Activated CD4-positive, alpha-beta T cell treated with anti-CD3 and anti-CD28 coated beads, Interleukin-2, amount 10 ng/mL, durations not matched to agents 24 days and 14 days (primary cell): ENCODE data around the gene EFEMP2. TPM values are rescaled to one million over a fixed set of nuclear protein-coding genes. Genes with fewer than 3 reads are reported as not detected.
A peak's percentile ranks its signal among the peaks of the same experiment; 100 is the strongest.

Experiments used
- DNase-seq: peaks from one replicate; pipeline ENCODE4 v3.0.0; 2022
- H3K27ac Mint-ChIP-seq: one replicate; pipeline ENCODE4 v1.8.0; 2022; ENCODE audit warnings: mild to moderate bottlenecking, mixed read lengths
- H3K27me3 Mint-ChIP-seq: one replicate; pipeline ENCODE4 v1.8.0; 2022; ENCODE audit warnings: mixed read lengths
- H3K36me3 Mint-ChIP-seq: one replicate; pipeline ENCODE4 v1.8.0; 2022; ENCODE audit warnings: low read depth, mild to moderate bottlenecking, mixed read lengths
- H3K4me1 Mint-ChIP-seq: one replicate; pipeline ENCODE4 v1.8.0; 2021; ENCODE audit warnings: mixed read lengths
- H3K4me3 Mint-ChIP-seq: one replicate; pipeline ENCODE4 v1.8.0; 2022; ENCODE audit warnings: mild to moderate bottlenecking, moderate library complexity, mixed read lengths
- H3K9me3 Mint-ChIP-seq: one replicate; pipeline ENCODE4 v1.8.0; 2021; ENCODE audit warnings: mixed read lengths
- intact Hi-C: fragments of 100-400 bp; cut with micrococcal nuclease; formaldehyde crosslinking; loops from one replicate; pipeline ENCODE4 v1.15.1; 2023
- total RNA-seq: library from RNA; stranded (reverse); gene quantifications from 2 replicates; pipeline ENCODE4 v1.2.3, GENCODE V29; 2022

The EFEMP2 gene
- total RNA-seq: 8.4 and 9.1 TPM in 2 replicates

GRCh38 chr11:65872586-65873317 lies at the start of gene EFEMP2:
Gene EFEMP2 (minus strand): TSS chr11:65872800. CDS start chr11:65872354, 446 bp downstream.
- Mint-ChIP-seq H3K9me3 (no peaks in the 10 kb centered on the region), H3K4me1 (peaks cover 16% of the 10 kb centered on the region), H3K27me3 (no peaks in the 10 kb centered on the region), H3K4me3 (peak within 1 kb of the TSS; percentile 80), H3K27ac (peak within 1 kb of the TSS; percentile 22), H3K36me3 (peaks cover 2% of the 10 kb centered on the region)
- intact Hi-C loops: loop anchor here (1.0 kb wide), 1 partner anchor 13 kb away; no protein-coding TSS in a partner anchor
- no peak for DNase-seq

DNA sequence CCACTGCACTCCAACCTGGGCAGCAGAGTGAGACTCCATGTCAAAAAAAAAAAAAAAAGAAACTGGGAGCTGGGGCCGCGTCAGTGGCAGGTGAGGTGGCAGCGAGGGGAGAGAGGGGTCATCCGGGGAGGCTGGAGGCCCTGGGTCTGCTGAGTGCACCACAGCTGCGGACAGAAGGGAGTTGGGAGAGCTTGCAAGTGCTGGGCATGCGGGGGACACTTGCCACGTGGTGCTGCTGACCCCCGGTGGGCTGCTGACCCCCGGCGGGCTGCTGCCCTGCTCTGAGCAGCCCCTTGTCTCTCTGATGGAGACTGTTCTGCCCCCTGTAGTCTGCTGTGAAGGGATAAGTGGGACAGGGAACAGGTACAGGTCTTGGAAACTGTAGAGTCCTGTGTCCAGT lies 49.3 kb upstream of the EFEMP2 start:
- Mint-ChIP-seq H3K27ac (no peak overlapping the region), H3K4me3 (no peak overlapping the region), H3K4me1 (peaks cover 19% of the 10 kb centered on the region), H3K9me3 (no peaks in the 10 kb centered on the region), H3K27me3 (no peaks in the 10 kb centered on the region), H3K36me3 (peaks cover 27% of the 10 kb centered on the region)
- intact Hi-C loops: no loop called here
- no peak for DNase-seq

DNA sequence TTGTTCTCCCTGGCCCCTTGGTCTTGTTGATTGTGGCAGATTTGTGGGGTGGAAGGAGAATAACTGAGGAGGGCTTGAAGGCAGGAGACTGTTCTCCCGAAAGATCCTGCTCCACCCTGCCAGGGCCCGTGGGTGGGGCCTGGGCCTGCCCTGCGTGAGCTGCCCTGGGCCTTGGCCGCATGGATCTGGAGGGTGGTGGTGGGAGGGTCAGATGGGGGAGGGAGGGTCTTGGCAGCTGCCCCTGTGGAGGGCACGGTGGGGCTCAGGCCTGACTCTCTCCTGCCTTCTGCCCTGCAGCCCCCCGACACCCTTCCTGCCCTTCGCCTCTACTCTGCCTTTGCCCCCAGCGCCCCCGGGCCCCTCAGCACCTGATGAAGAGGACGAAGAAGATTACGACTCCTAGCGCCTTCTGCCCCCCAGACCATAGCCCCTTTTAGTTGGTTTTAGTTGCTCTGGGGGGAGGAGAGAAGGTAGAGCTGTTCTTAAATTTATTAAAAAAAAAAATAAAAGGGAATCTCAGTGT lies 48.5 kb upstream of the EFEMP2 start:
- H3K36me3 Mint-ChIP-seq: peaks cover 30% of the 10 kb centered on the region
- peaks cover 23% of the 10 kb centered on the region for H3K4me1 Mint-ChIP-seq
- no peaks in the 10 kb centered on the region for H3K27me3 Mint-ChIP-seq
- peak overlapping the region; percentile 96 for H3K4me3 Mint-ChIP-seq
- H3K9me3 Mint-ChIP-seq: no peaks in the 10 kb centered on the region
- H3K27ac Mint-ChIP-seq: peak overlapping the region; percentile 45
- no peak for DNase-seq
- intact Hi-C loops: no loop called here

- Mint-ChIP-seq H3K27ac (peak overlapping the region; percentile 90), H3K9me3 (no peaks in the 10 kb centered on the region), H3K4me3 (peak overlapping the region; percentile 96), H3K36me3 (peaks cover 31% of the 10 kb centered on the region), H3K27me3 (no peaks in the 10 kb centered on the region), H3K4me1 (peaks cover 21% of the 10 kb centered on the region)
- no peak for DNase-seq
- intact Hi-C loops: no loop called here
These were observed 47.8 kb upstream of the EFEMP2 start for GRCh38 chr11:65920372-65920802.

GRCh38 chr11:65919573-65920371 lies 47.2 kb upstream of the EFEMP2 start:
- Mint-ChIP-seq H3K27ac (peak overlapping the region; percentile 90), H3K4me1 (peaks cover 25% of the 10 kb centered on the region), H3K27me3 (no peaks in the 10 kb centered on the region), H3K36me3 (peaks cover 36% of the 10 kb centered on the region), H3K9me3 (no peaks in the 10 kb centered on the region), H3K4me3 (peak overlapping the region; percentile 96)
- intact Hi-C loops: loop anchor here (1.0 kb wide), 7 partner anchors 9 to 256 kb away; partner anchors contain the start of genes CCDC85B, FOSL1, MUS81 and SART1
- peak; percentile 89 for DNase-seq

- peak; percentile 99 for DNase-seq
- H3K36me3 Mint-ChIP-seq: peaks cover 36% of the 10 kb centered on the region
- H3K9me3 Mint-ChIP-seq: no peaks in the 10 kb centered on the region
- intact Hi-C loops: loop anchor here (1.0 kb wide), 7 partner anchors 9 to 256 kb away; partner anchors contain the start of genes CCDC85B, FOSL1, MUS81 and SART1
- peak within 1 kb of the TSS; percentile 96 for H3K4me3 Mint-ChIP-seq
- H3K27ac Mint-ChIP-seq: peak within 1 kb of the TSS; percentile 90
- H3K27me3 Mint-ChIP-seq: no peaks in the 10 kb centered on the region
- H3K4me1 Mint-ChIP-seq: peaks cover 23% of the 10 kb centered on the region
These were observed 46.6 kb upstream of the EFEMP2 start, which contains the start of gene DRAP1 for GRCh38 chr11:65919141-65919572. Gene DRAP1 (plus strand): TSS chr11:65919426. CDS start chr11:65919502, 76 bp downstream.

DNA sequence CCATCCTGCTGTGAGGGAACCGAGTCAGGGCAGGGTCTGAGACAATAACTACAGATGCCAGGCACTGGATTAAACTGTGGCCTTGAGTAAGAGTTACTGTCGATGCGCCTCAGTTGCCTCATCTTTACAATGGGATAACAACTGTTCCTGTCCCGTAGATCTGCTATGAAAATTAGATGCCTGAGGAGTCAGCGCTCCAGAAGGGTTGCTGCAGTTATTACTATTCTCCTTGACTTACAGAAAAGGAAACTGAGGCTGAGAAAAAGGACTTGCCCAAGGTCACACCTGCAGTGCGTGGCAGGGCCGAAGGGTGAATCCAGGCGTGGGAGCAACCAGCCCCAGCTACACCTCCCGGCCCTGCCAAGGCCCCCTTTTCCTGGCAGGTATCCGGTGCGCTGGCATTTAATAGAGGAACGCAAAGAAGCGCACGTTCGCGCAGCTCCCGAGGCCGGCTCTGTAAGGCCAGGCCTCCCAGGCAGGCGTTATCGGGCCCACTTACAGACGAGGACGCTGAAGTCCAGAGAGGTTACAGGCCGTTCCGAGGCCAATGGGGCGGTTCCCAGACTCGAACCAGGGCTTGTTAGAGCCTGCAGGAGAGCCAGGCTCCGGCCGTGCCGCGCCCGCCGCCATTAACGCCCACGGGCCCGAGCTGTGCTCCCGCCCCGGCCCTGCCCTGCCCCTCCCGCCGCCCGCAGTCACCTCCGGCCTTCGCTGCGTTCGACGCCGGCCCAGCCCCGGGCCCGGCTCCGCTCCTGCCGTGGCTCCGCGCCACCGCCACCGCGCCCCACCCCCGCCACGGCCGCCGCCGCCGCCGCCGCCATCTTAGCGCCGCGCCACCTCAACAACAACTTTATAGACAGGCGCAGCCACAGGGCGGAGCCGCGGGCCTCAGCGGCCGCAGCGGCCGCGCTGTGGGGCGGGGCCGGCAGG lies 45.9 kb upstream of the EFEMP2 start, which contains the start of gene C11orf68:
Gene C11orf68, minus strand, starts transcription at position 852 of the 930 bp plus-strand sequence. Its CDS starts 31 bp downstream, at position 821.
- Mint-ChIP-seq H3K4me1 (peaks cover 23% of the 10 kb centered on the region), H3K36me3 (peaks cover 36% of the 10 kb centered on the region), H3K27me3 (no peaks in the 10 kb centered on the region), H3K27ac (peak within 1 kb of the TSS; percentile 90), H3K9me3 (no peaks in the 10 kb centered on the region), H3K4me3 (peak within 1 kb of the TSS; percentile 96)
- intact Hi-C loops: loop anchor here (1.0 kb wide), 7 partner anchors 10 to 255 kb away; partner anchors contain the start of genes CCDC85B, FOSL1, MUS81 and SART1
- no peak for DNase-seq

DNA sequence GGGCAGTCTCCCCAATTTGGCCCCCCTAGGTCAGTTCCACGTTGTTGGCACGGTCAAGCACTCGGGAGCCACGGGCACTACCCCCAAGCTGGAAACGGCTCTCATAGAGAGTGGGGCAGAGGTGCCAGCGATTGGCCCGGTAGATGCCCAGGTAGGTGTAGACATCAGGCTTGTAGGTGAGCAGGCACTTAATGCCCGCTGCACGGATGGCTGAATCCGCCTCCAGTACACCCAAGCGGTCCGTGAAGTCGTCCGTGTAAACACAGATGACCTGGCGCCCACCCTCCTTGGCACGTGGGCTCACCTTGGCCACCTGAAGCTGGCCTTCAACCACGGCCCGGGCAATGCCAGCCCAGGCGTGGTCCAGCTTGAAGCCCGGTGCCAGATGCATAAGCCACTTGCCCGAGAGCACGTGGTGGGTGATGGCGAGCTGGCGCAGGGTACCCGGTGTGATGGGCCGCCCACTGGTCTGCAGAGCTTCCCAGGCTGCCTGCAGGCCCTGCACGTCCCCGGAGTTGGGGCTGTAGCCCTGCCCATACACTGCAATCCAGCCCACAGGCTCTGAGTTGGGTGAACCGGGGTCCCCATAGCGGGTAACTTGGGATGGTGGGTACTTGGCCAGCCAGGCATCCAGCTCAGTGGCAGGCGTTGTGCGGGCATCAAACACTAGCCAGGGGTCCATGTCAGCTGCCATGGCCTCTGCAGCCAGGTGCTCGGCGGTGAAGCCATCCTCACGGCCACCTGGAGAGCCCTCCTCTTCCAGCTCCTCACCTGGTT lies 45.0 kb upstream of the EFEMP2 start:
- no peak for DNase-seq
- Mint-ChIP-seq H3K27me3 (no peaks in the 10 kb centered on the region), H3K27ac (no peak overlapping the region), H3K4me3 (peak overlapping the region; percentile 96), H3K4me1 (peaks cover 22% of the 10 kb centered on the region), H3K36me3 (peaks cover 27% of the 10 kb centered on the region), H3K9me3 (no peaks in the 10 kb centered on the region)
- intact Hi-C loops: no loop called here

DNA sequence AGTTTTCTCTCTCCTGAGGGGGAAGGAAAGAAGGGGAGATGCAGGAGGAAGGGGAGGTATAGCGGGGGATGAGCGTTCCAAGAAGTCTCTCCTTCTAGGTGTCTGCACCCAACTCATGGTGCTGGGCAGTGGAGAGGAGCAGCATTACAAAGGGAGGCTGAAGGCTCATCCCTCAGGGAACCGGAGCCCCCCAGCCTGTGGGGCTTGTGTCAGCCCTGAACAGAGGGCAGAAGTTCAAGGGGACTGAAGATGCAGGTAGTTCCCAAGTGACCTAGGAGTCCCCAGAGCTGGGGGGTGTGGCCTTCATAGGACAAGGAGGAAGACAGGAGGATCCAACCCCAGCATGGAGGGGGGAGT lies 44.5 kb upstream of the EFEMP2 start:
- Mint-ChIP-seq H3K36me3 (peaks cover 22% of the 10 kb centered on the region), H3K9me3 (no peaks in the 10 kb centered on the region), H3K27ac (peak overlapping the region; percentile 37), H3K27me3 (no peaks in the 10 kb centered on the region), H3K4me1 (peaks cover 19% of the 10 kb centered on the region), H3K4me3 (peak overlapping the region; percentile 96)
- intact Hi-C loops: no loop called here
- DNase-seq: no peak

DNA sequence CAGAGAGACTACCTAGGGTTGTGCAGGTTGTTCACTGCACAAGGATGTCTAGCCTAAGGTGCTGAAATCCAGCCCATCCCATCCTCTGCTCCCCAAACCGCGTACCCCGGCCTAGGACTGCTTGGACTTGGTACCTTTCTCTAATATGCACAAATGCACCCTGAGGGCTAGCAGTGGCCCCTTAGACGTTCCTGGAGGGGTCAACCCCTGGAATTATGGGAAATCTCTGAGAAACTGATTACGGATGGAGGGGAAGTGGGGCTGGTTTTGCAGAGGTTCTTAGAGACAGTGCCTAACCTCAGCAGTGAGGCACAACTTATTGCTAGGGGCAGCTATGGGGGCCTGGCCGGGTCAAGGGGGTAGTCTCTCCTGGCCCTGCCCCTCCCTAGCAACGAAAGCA lies 43.8 kb upstream of the EFEMP2 start:
- intact Hi-C loops: no loop called here
- peak overlapping the region; percentile 8 for H3K27ac Mint-ChIP-seq
- peaks cover 19% of the 10 kb centered on the region for H3K36me3 Mint-ChIP-seq
- H3K4me3 Mint-ChIP-seq: peak overlapping the region; percentile 96
- H3K9me3 Mint-ChIP-seq: no peaks in the 10 kb centered on the region
- DNase-seq: no peak
- peaks cover 2% of the 10 kb centered on the region for H3K27me3 Mint-ChIP-seq
- H3K4me1 Mint-ChIP-seq: peaks cover 19% of the 10 kb centered on the region

GRCh38 chr11:65915821-65916251 lies 43.2 kb upstream of the EFEMP2 start:
- Mint-ChIP-seq H3K4me1 (peaks cover 19% of the 10 kb centered on the region), H3K27me3 (peaks cover 2% of the 10 kb centered on the region), H3K36me3 (peaks cover 18% of the 10 kb centered on the region), H3K27ac (no peak overlapping the region), H3K4me3 (no peak overlapping the region), H3K9me3 (no peaks in the 10 kb centered on the region)
- DNase-seq: no peak
- intact Hi-C loops: no loop called here

GRCh38 chr11:65915101-65915820 lies 42.7 kb upstream of the EFEMP2 start:
- Mint-ChIP-seq H3K27ac (peak overlapping the region; percentile 17), H3K4me3 (no peak overlapping the region)
- intact Hi-C loops: no loop called here

More at GRCh38 chr11:65915101-65915820, 42.7 kb upstream of the EFEMP2 start:
- H3K36me3 Mint-ChIP-seq: peaks cover 14% of the 10 kb centered on the region
- no peaks in the 10 kb centered on the region for H3K9me3 Mint-ChIP-seq
- H3K4me1 Mint-ChIP-seq: peaks cover 18% of the 10 kb centered on the region
- peaks cover 2% of the 10 kb centered on the region for H3K27me3 Mint-ChIP-seq
- no peak for DNase-seq
